WTC11 (cell line): ENCODE data around the gene MRNIP. TPM values are rescaled to one million over a fixed set of nuclear protein-coding genes. Genes with fewer than 3 reads are reported as not detected.

Experiments used
- ATAC-seq: fragments of 200-7000 bp; cut with Tn5 transposase; 2 replicates; pipeline ENCODE4 v1.10.0; 2021; ENCODE audit warnings: mild to moderate bottlenecking, moderate library complexity
- CTCF ChIA-PET: fragments of 300-600 bp; sonication (Branson Sonifier 250); formaldehyde crosslinking; loops from one replicate; lab custom pipeline; 2021; ENCODE audit warnings: antibody characterized with exemption; lab: Charles Lee
- POLR2A ChIA-PET: fragments of 350-600 bp; sonication (Branson Sonifier 250); formaldehyde crosslinking; loops from one replicate; lab custom pipeline; 2021; ENCODE audit warnings: antibody characterized with exemption; lab: Charles Lee
- DNase-seq: peaks from one replicate; pipeline ENCODE4 v3.0.0; 2021; ENCODE audit warnings: low spot score
- H3K27ac Mint-ChIP-seq: 2 replicates; pipeline ENCODE4 v1.8.0; 2021; ENCODE audit warnings: mixed read lengths
- H3K27me3 Mint-ChIP-seq: 2 replicates; pipeline ENCODE4 v1.8.0; 2021; ENCODE audit warnings: low read depth, mild to moderate bottlenecking, moderate library complexity, mixed read lengths
- H3K36me3 Mint-ChIP-seq: 2 replicates; pipeline ENCODE4 v1.8.0; 2021; ENCODE audit warnings: mixed read lengths
- H3K4me1 Mint-ChIP-seq: 2 replicates; pipeline ENCODE4 v1.8.0; 2022; ENCODE audit warnings: mixed read lengths
- H3K4me3 Mint-ChIP-seq: 2 replicates; pipeline ENCODE4 v1.8.0; 2021; ENCODE audit warnings: mild to moderate bottlenecking, moderate library complexity, mixed read lengths
- H3K9me3 Mint-ChIP-seq: 2 replicates; pipeline ENCODE4 v1.8.0; 2021; ENCODE audit warnings: mixed read lengths
- CBFB ChIP-seq: sonication (generic); formaldehyde crosslinking; IDR thresholded peaks from 2 replicates; pipeline ENCODE4 v1.8.1; 2022; ENCODE audit warnings: mild to moderate bottlenecking, low read depth, missing genetic modification reagents
- CTCF ChIP-seq: fragments of 200-600 bp; IDR thresholded peaks from 2 replicates; pipeline ENCODE4 v1.8.0; 2022; ENCODE audit warnings: antibody characterized with exemption
- ERG ChIP-seq: fragments of 250-450 bp; sonication (Bioruptor Pico); IDR thresholded peaks from 2 replicates; pipeline ENCODE4 v1.8.0; 2021; ENCODE audit warnings: mild to moderate bottlenecking
- ETV6 ChIP-seq: sonication (generic); formaldehyde crosslinking; IDR thresholded peaks from 2 replicates; pipeline ENCODE4 v1.8.1; 2022; ENCODE audit warnings: mild to moderate bottlenecking, missing genetic modification reagents
- GRHL2 ChIP-seq: fragments of 250-450 bp; sonication (Bioruptor Pico); IDR thresholded peaks from 2 replicates; pipeline ENCODE4 v1.8.0; 2022; ENCODE audit warnings: mild to moderate bottlenecking, moderate library complexity; ENCODE audit not compliant: insufficient replicate concordance, severe bottlenecking
- NFE2L1 ChIP-seq: sonication (generic); formaldehyde crosslinking; IDR thresholded peaks from 2 replicates; pipeline ENCODE4 v1.8.1; 2023; ENCODE audit warnings: missing genetic modification reagents
- NFYB ChIP-seq: sonication (generic); formaldehyde crosslinking; conservative IDR thresholded peaks from 2 replicates; pipeline ENCODE4 v1.8.0; 2022; ENCODE audit warnings: low read depth, missing genetic modification reagents
- NR1H2 ChIP-seq: sonication (generic); formaldehyde crosslinking; IDR thresholded peaks from 2 replicates; pipeline ENCODE4 v1.9.0; 2021; ENCODE audit warnings: mild to moderate bottlenecking, moderate library complexity, missing genetic modification reagents
- OVOL2 ChIP-seq: fragments of 250-450 bp; sonication (Bioruptor Pico); IDR thresholded peaks from 2 replicates; pipeline ENCODE4 v1.9.0; 2021; ENCODE audit warnings: mild to moderate bottlenecking, borderline replicate concordance
- RELA ChIP-seq: sonication (generic); formaldehyde crosslinking; IDR thresholded peaks from 2 replicates; pipeline ENCODE4 v1.8.1; 2022; ENCODE audit warnings: missing genetic modification reagents, mild to moderate bottlenecking, borderline replicate concordance
- SP1 ChIP-seq: sonication (generic); formaldehyde crosslinking; conservative IDR thresholded peaks from 2 replicates; pipeline ENCODE4 v1.8.1; 2022; ENCODE audit warnings: missing genetic modification reagents
- USF2 ChIP-seq: sonication (generic); formaldehyde crosslinking; IDR thresholded peaks from 2 replicates; pipeline ENCODE4 v1.8.1; 2023; ENCODE audit warnings: mild to moderate bottlenecking, missing genetic modification reagents, moderate library complexity
- ZBTB21 ChIP-seq: sonication (generic); formaldehyde crosslinking; IDR thresholded peaks from 2 replicates; pipeline ENCODE4 v1.8.1; 2023; ENCODE audit warnings: mild to moderate bottlenecking, missing genetic modification reagents, borderline replicate concordance
- ZNF232 ChIP-seq: sonication (generic); formaldehyde crosslinking; IDR thresholded peaks from 2 replicates; pipeline ENCODE4 v1.8.0; 2022; ENCODE audit warnings: mild to moderate bottlenecking, missing genetic modification reagents
- ZNF317 ChIP-seq: sonication (generic); formaldehyde crosslinking; IDR thresholded peaks from 2 replicates; pipeline ENCODE4 v1.8.1; 2023; ENCODE audit warnings: low read depth, mild to moderate bottlenecking, moderate library complexity, missing genetic modification reagents, borderline replicate concordance
- ZNF416 ChIP-seq: fragments of 250-450 bp; sonication (Bioruptor Pico); IDR thresholded peaks from 2 replicates; pipeline ENCODE4 v1.9.0; 2021; ENCODE audit warnings: mild to moderate bottlenecking, inconsistent platforms
- total RNA-seq: library from RNA; stranded (reverse); gene quantifications from 3 replicates; pipeline ENCODE4 v1.2.3, GENCODE V29; 2021
- TF ChIP-seq, protein P1 (sequence below): sonication (generic); formaldehyde crosslinking; IDR thresholded peaks from 2 replicates; pipeline ENCODE4 v1.8.1; 2023; ENCODE audit warnings: mild to moderate bottlenecking, missing genetic modification reagents, borderline replicate concordance
- TF ChIP-seq, protein P2 (sequence below): sonication (generic); formaldehyde crosslinking; IDR thresholded peaks from 2 replicates; pipeline ENCODE4 v1.8.1; 2023; ENCODE audit warnings: mild to moderate bottlenecking, missing genetic modification reagents, moderate library complexity
- TF ChIP-seq, protein P3 (sequence below): sonication (generic); formaldehyde crosslinking; IDR thresholded peaks from 2 replicates; pipeline ENCODE4 v1.8.0; 2023; ENCODE audit warnings: missing genetic modification reagents

Gene MRNIP
- total RNA-seq, 1 experiment from 2014 or later = 42.0 TPM

DNA sequence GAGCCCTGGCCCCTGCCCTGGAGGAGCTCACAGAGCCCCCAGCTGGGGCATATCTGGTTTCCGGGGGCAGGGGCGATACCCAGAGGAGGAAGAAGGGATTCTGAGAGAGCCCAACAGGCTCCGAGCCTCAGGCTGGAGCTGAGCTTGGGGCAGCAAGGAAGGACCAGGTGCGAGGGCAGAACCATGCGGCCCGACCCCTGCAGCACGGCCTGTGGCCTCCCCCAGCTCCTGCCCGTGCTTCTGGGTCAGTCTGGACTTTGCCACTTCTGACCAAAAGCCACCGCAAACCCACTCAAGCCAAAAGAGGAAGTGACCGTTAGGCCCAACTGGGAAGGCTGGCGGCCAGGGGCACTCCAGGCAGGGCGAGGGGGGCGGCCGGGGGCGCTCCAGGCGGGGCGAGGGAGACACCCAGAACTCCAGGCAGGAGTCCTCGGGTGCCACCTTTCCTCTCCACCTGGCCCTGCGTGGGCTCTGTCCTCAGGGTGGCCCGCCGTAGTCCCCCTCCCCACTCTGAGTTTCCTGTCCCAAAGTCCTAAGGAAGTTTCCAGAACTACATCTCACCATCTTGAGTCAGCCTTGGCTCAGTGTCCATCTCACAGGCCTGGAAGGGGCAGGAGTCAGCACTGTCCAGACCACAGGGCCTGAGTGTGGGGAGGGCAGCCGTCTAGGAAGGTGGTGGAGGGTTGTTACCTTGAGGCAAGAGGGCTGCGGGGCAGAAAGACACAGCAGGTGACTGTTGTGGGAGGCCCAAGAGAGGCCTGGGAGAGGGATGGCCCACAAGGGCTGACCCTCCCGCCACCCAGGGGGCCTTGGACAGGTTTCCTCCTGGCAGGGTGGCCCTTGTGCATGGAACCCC lies 65.8 kb downstream of the MRNIP start:
- no peak for ATAC-seq
- Mint-ChIP-seq H3K36me3 (peaks cover 10% of the 10 kb centered on the region), H3K27ac (no peak overlapping the region), H3K4me3 (no peak overlapping the region), H3K27me3 (peaks cover 2% of the 10 kb centered on the region; the same call in 1 of the 2 replicates), H3K9me3 (peaks cover 6% of the 10 kb centered on the region; the same call in 1 of the 2 replicates), H3K4me1 (peaks cover 18% of the 10 kb centered on the region)
- no peak for DNase-seq
- ChIA-PET CTCF (interaction anchor here (1.1 to 5.7 kb wide), 3 partner anchors 9 to 30 kb away, joined by 4 to 39 read pairs (median 13); no protein-coding TSS in a partner anchor), POLR2A (interaction anchor here (0.8 kb wide), 1 partner anchor 19 kb away, joined by 10 read pairs; no protein-coding TSS in a partner anchor)
- TF ChIP-seq RELA (CRISPR knock-in tag) (no peak), ETV6 (CRISPR knock-in tag) (no peak), NFE2L1 (CRISPR knock-in tag) (no peak), NR1H2 (CRISPR knock-in tag) (no peak), ZNF232 (CRISPR knock-in tag) (no peak), ZBTB21 (CRISPR knock-in tag) (no peak), USF2 (CRISPR knock-in tag) (no peak), GRHL2 (no peak), SP1 (no peak), OVOL2 (no peak), NFYB (CRISPR knock-in tag) (no peak), CTCF (no peak), ZNF317 (CRISPR knock-in tag) (no peak), ERG (CRISPR knock-in tag) (no peak), CBFB (CRISPR knock-in tag) (no peak), ZNF416 (CRISPR knock-in tag) (no peak)
- TF ChIP-seq, protein P1, sequence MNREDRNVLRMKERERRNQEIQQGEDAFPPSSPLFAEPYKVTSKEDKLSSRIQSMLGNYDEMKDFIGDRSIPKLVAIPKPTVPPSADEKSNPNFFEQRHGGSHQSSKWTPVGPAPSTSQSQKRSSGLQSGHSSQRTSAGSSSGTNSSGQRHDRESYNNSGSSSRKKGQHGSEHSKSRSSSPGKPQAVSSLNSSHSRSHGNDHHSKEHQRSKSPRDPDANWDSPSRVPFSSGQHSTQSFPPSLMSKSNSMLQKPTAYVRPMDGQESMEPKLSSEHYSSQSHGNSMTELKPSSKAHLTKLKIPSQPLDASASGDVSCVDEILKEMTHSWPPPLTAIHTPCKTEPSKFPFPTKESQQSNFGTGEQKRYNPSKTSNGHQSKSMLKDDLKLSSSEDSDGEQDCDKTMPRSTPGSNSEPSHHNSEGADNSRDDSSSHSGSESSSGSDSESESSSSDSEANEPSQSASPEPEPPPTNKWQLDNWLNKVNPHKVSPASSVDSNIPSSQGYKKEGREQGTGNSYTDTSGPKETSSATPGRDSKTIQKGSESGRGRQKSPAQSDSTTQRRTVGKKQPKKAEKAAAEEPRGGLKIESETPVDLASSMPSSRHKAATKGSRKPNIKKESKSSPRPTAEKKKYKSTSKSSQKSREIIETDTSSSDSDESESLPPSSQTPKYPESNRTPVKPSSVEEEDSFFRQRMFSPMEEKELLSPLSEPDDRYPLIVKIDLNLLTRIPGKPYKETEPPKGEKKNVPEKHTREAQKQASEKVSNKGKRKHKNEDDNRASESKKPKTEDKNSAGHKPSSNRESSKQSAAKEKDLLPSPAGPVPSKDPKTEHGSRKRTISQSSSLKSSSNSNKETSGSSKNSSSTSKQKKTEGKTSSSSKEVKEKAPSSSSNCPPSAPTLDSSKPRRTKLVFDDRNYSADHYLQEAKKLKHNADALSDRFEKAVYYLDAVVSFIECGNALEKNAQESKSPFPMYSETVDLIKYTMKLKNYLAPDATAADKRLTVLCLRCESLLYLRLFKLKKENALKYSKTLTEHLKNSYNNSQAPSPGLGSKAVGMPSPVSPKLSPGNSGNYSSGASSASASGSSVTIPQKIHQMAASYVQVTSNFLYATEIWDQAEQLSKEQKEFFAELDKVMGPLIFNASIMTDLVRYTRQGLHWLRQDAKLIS (CRISPR knock-in tag) = no peak
- TF ChIP-seq, protein P2, sequence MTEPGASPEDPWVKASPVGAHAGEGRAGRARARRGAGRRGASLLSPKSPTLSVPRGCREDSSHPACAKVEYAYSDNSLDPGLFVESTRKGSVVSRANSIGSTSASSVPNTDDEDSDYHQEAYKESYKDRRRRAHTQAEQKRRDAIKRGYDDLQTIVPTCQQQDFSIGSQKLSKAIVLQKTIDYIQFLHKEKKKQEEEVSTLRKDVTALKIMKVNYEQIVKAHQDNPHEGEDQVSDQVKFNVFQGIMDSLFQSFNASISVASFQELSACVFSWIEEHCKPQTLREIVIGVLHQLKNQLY (CRISPR knock-in tag) = no peak
- TF ChIP-seq, protein P3, sequence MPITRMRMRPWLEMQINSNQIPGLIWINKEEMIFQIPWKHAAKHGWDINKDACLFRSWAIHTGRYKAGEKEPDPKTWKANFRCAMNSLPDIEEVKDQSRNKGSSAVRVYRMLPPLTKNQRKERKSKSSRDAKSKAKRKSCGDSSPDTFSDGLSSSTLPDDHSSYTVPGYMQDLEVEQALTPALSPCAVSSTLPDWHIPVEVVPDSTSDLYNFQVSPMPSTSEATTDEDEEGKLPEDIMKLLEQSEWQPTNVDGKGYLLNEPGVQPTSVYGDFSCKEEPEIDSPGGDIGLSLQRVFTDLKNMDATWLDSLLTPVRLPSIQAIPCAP (CRISPR knock-in tag) = no peak
